Measurements from ENCODE around the gene PNLIPRP3.

- TF ChIP-seq YY1 (IDR thresholded peaks at IDR 0.05; ENCODE audit: low read depth, low read length) (no peak), EZH2 (IDR thresholded peaks at IDR 0.05; ENCODE audit: low read depth, low read length, severe bottlenecking) (no peak)
Measured at GRCh38 chr10:116421815-116422214, 5.8 kb upstream of the PNLIPRP3 start.
